Measurements from ENCODE around the gene UNC5C. TPM values are rescaled to one million over a fixed set of nuclear protein-coding genes. Genes with fewer than 3 reads are reported as not detected.
"Not testable (repeated sequence)": the region's sequence is repeated elsewhere in the genome, so short reads cannot be mapped to it uniquely, and the experiment has no call there.

The UNC5C gene
- total RNA-seq, 4 donors from 2014 or later = 3.3 to 21.6 (median 7.9) TPM

GRCh38 chr4:95151255-95151654 lies 397.5 kb downstream of the UNC5C start:
- Histone ChIP-seq H3K27me3 (no peaks in the 10 kb centered on the region), H3K9me3 (no peaks in the 10 kb centered on the region), H3K4me3 (no peak overlapping the region), H3K4me1 (no peaks in the 10 kb centered on the region), H3K36me3 (no peaks in the 10 kb centered on the region), H3K27ac (no peak overlapping the region)
- no peak for DNase-seq
- no peak for TF ChIP-seq POLR2A (IDR thresholded peaks at IDR 0.05)
- TF ChIP-seq CTCF (IDR thresholded peaks at IDR 0.05) = no peak
- intact Hi-C loops (cut with DNase I; ENCODE audit: low total_unique reads) = no loop called here

- no peak for TF ChIP-seq CTCF (IDR thresholded peaks at IDR 0.05)
- no peak for TF ChIP-seq POLR2A (IDR thresholded peaks at IDR 0.05)
- intact Hi-C loops (cut with DNase I; ENCODE audit: low total_unique reads) = no loop called here
- no peak for DNase-seq
Observed at GRCh38 chr4:95142932-95143331, 405.8 kb downstream of the UNC5C start.

GRCh38 chr4:95141361-95141760 lies 407.4 kb downstream of the UNC5C start:
- Histone ChIP-seq H3K36me3 (no peaks in the 10 kb centered on the region), H3K9me3 (no peaks in the 10 kb centered on the region), H3K4me1 (no peaks in the 10 kb centered on the region), H3K27me3 (no peaks in the 10 kb centered on the region), H3K4me3 (no peak overlapping the region), H3K27ac (no peak overlapping the region)
- no peak for DNase-seq
- intact Hi-C loops (cut with DNase I; ENCODE audit: low total_unique reads) = no loop called here
- TF ChIP-seq POLR2A (IDR thresholded peaks at IDR 0.05) (no peak), CTCF (IDR thresholded peaks at IDR 0.05) (no peak)

More at GRCh38 chr4:95142932-95143331, 405.8 kb downstream of the UNC5C start:
- Histone ChIP-seq H3K9me3 (no peaks in the 10 kb centered on the region), H3K4me1 (no peaks in the 10 kb centered on the region), H3K4me3 (no peak overlapping the region), H3K27ac (no peak overlapping the region), H3K27me3 (no peaks in the 10 kb centered on the region), H3K36me3 (no peaks in the 10 kb centered on the region)

DNA sequence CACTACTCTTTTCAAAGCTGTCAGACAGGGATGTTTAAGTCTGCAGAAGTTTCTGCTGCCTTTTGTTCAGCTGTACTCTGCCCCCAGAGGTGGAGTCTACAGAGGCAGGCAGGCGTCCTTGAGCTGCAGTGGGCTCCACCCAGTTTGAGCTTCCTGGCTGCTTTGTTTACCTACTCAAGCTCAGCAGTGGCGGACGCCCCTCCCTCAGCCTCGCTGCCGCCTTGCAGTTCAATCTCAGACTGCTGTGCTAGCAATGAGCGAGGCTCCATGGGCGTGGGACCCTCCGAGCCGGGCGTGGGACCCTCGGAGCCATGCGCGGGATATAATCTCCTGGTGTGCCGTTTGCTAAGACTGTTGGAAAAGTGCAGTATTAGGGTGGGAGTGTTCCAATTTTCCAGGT lies 409.3 kb downstream of the UNC5C start:
- intact Hi-C loops (cut with DNase I; ENCODE audit: low total_unique reads); H3K27me3 ChIP-seq; H3K36me3 ChIP-seq: not testable (repeated sequence)

GRCh38 chr4:95134016-95134415 lies 414.8 kb downstream of the UNC5C start:
- H3K27me3 ChIP-seq; H3K27ac ChIP-seq; H3K9me3 ChIP-seq; DNase-seq; H3K4me1 ChIP-seq; H3K4me3 ChIP-seq; H3K36me3 ChIP-seq; intact Hi-C loops (cut with DNase I; ENCODE audit: low total_unique reads): not testable (repeated sequence)

More for the DNA sequence above, 409.3 kb downstream of the UNC5C start:
- not testable (repeated sequence) for H3K4me1 ChIP-seq, H3K9me3 ChIP-seq, H3K27ac ChIP-seq, DNase-seq, H3K4me3 ChIP-seq

DNA sequence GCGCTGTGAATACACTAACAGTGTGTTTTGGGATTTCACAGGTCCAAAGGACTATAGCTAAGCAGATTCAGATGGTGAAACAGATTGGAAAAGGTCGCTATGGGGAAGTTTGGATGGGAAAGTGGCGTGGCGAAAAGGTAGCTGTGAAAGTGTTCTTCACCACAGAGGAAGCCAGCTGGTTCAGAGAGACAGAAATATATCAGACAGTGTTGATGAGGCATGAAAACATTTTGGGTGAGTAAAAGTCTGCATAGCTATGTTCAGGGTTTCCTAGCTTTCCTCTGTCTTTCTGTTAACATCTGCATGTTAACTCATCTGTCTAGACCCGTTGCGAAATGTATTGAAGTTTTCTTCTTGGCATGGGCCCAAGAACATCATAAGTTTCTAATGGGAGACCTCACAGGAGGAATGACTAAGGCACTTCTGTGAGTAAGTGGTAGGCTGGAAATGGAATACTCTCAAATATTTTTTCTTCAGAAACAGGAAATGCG lies 418.9 kb downstream of the UNC5C start:
- Histone ChIP-seq H3K27ac (no peak overlapping the region), H3K27me3 (no peaks in the 10 kb centered on the region), H3K9me3 (no peaks in the 10 kb centered on the region), H3K4me1 (no peaks in the 10 kb centered on the region), H3K36me3 (no peaks in the 10 kb centered on the region), H3K4me3 (no peak overlapping the region)
- TF ChIP-seq CTCF (IDR thresholded peaks at IDR 0.05) = no peak
- TF ChIP-seq POLR2A (IDR thresholded peaks at IDR 0.05) = no peak
- peak; percentile 14 to 49 for DNase-seq
- intact Hi-C loops (cut with DNase I; ENCODE audit: low total_unique reads) = no loop called here

All from uterus (tissue), 4 donors.